ENCODE measurements around the gene TRRAP.
"Not testable (repeated sequence)": the region's sequence is repeated elsewhere in the genome, so short reads cannot be mapped to it uniquely, and the experiment has no call there.

Gene TRRAP

GRCh38 chr7:98866765-98867164 is 11.6 kb upstream of the TRRAP start:
- DNase-seq: no peak

- DNase-seq: no peak
Measured at GRCh38 chr7:98868450-98868849, 9.9 kb upstream of the TRRAP start.

GRCh38 chr7:98869027-98869596 is 9.2 kb upstream of the TRRAP start:
- DNase-seq: no peak

- DNase-seq: no peak
Measured at GRCh38 chr7:98869597-98870120, 8.7 kb upstream of the TRRAP start, which contains the start of gene TMEM130. TSS of gene TMEM130 (minus strand) at chr7:98870014. CDS start at chr7:98869861, 153 bp downstream.

GRCh38 chr7:98870121-98870651 is 8.1 kb upstream of the TRRAP start:
- peak; percentile 71 for DNase-seq

- no peak for DNase-seq
Measured at GRCh38 chr7:98870807-98871491, 7.4 kb upstream of the TRRAP start.

GRCh38 chr7:98872328-98872924 is 5.9 kb upstream of the TRRAP start:
- DNase-seq: no peak

GRCh38 chr7:98873610-98874009 is 4.7 kb upstream of the TRRAP start:
- DNase-seq: not testable (repeated sequence)

GRCh38 chr7:98874942-98875341 is 3.4 kb upstream of the TRRAP start:
- no peak for DNase-seq

GRCh38 chr7:98875501-98875900 is 2.8 kb upstream of the TRRAP start:
- DNase-seq: no peak

- no peak for DNase-seq
Measured at GRCh38 chr7:98877146-98877545, 1.2 kb upstream of the TRRAP start.

GRCh38 chr7:98877692-98878364 is 504 bp upstream of the TRRAP start:
- no peak for DNase-seq

GRCh38 chr7:98879198-98879978 is 1.1 kb downstream of the TRRAP start:
- DNase-seq: no peak

- DNase-seq: no peak
Measured at GRCh38 chr7:98879979-98880315, 1.6 kb downstream of the TRRAP start.

- no peak for DNase-seq
Measured at GRCh38 chr7:98880485-98880884, 2.2 kb downstream of the TRRAP start.

- DNase-seq: no peak
Measured at GRCh38 chr7:98881561-98882315, 3.4 kb downstream of the TRRAP start.

- DNase-seq: no peak
Measured at GRCh38 chr7:98884416-98884815, 6.1 kb downstream of the TRRAP start.

- no peak for DNase-seq
Measured at GRCh38 chr7:98887038-98887437, 8.7 kb downstream of the TRRAP start.

GRCh38 chr7:98892609-98893008 is 14.3 kb downstream of the TRRAP start:
- DNase-seq: no peak

- no peak for DNase-seq
Measured at GRCh38 chr7:98899816-98900215, 21.5 kb downstream of the TRRAP start.

GRCh38 chr7:98900815-98901214 is 22.5 kb downstream of the TRRAP start:
- no peak for DNase-seq

GRCh38 chr7:98902523-98902922 is 24.2 kb downstream of the TRRAP start:
- DNase-seq: no peak

Measured in NCI-H1105 (cell line).